ENCODE data around the gene SCNN1A. TPM values are rescaled to one million over a fixed set of nuclear protein-coding genes. Genes with fewer than 3 reads are reported as not detected.

Gene SCNN1A
- total RNA-seq, 1 experiment from 2014 or later: 118 TPM

GRCh38 chr12:6351622-6352021 lies 23.7 kb downstream of the SCNN1A start:
- Histone ChIP-seq H3K9me3 (ENCODE audit: control insufficient read depth in 1 of 2, insufficient read depth in 1 of 2, low read depth in 1 of 2, low read length in 2 of 2) (no peaks in the 10 kb centered on the region), H3K9me2 (ENCODE audit: insufficient read depth) (no peaks in the 10 kb centered on the region), H3K79me2 (ENCODE audit: insufficient read depth, low read length) (no peaks in the 10 kb centered on the region), H3K27ac (ENCODE audit: low read depth, low read length) (no peak overlapping the region), H3K36me3 (ENCODE audit: control insufficient read depth in 1 of 2, insufficient read depth in 2 of 2, low read length in 2 of 2) (peaks cover 6 to 17% of the 10 kb centered on the region in 2 experiments; a peak in 3 of 4 replicates), H2AFZ (ENCODE audit: low read depth, low read length, poor library complexity, severe bottlenecking) (no peak overlapping the region), H3K4me1 (ENCODE audit: control insufficient read depth in 1 of 2, insufficient read depth in 2 of 2, low read length in 2 of 2) (peaks cover 2 to 18% of the 10 kb centered on the region in 2 experiments), H3K4me2 (ENCODE audit: low read length) (no peak overlapping the region), H4K20me1 (ENCODE audit: insufficient read depth) (no peaks in the 10 kb centered on the region), H3K4me3 (replicated peaks in 1 of 2; ENCODE audit: low read depth in 1 of 2, low read length in 2 of 2) (no peak overlapping the region), H3K9ac (ENCODE audit: low read length) (no peak overlapping the region), H3K27me3 (ENCODE audit: insufficient read depth, low read length) (no peaks in the 10 kb centered on the region)
- no TSS peak for BruUV-seq (replicated peaks)
- ChIA-PET RAD21 (ENCODE audit: low non-redundant PET in 1 of 2, low total read pairs in 2 of 2, uncharacterized antibody in 2 of 2, unreplicated experiment in 2 of 2) (no interaction called here), CTCF (no interaction called here), POLR2A (no interaction called here)
- ATAC-seq (no peak), DNase-seq (ENCODE audit: low read depth, low spot score) (no peak)
- peak; percentile 19; the same call in 1 of the 2 replicates for TF ChIP-seq POLR2AphosphoS5 (IDR thresholded peaks at IDR 0.05; ENCODE audit: low read depth, low read length)
- no peak for TF ChIP-seq POLR2A (IDR thresholded peaks at IDR 0.05; ENCODE audit: borderline replicate concordance, extremely low read depth, insufficient read depth, insufficient read length)
- intact Hi-C loops (cut with micrococcal nuclease): no loop called here

- Histone ChIP-seq H3K9ac (ENCODE audit: low read length) (no peak overlapping the region), H3K9me2 (ENCODE audit: insufficient read depth) (no peaks in the 10 kb centered on the region), H3K79me2 (ENCODE audit: insufficient read depth, low read length) (no peaks in the 10 kb centered on the region), H2AFZ (ENCODE audit: low read depth, low read length, poor library complexity, severe bottlenecking) (no peak overlapping the region), H3K27ac (ENCODE audit: low read depth, low read length) (no peak overlapping the region), H3K9me3 (ENCODE audit: control insufficient read depth in 1 of 2, insufficient read depth in 1 of 2, low read depth in 1 of 2, low read length in 2 of 2) (no peaks in the 10 kb centered on the region), H3K36me3 (ENCODE audit: control insufficient read depth in 1 of 2, insufficient read depth in 2 of 2, low read length in 2 of 2) (peaks cover 3 to 12% of the 10 kb centered on the region in 2 experiments; a peak in 1 of 4 replicates), H3K4me2 (ENCODE audit: low read length) (no peak overlapping the region), H4K20me1 (ENCODE audit: insufficient read depth) (no peaks in the 10 kb centered on the region), H3K4me1 (ENCODE audit: control insufficient read depth in 1 of 2, insufficient read depth in 2 of 2, low read length in 2 of 2) (peaks cover 35 to 47% of the 10 kb centered on the region in 2 experiments), H3K4me3 (replicated peaks in 1 of 2; ENCODE audit: low read depth in 1 of 2, low read length in 2 of 2) (no peak overlapping the region), H3K27me3 (ENCODE audit: insufficient read depth, low read length) (no peaks in the 10 kb centered on the region)
- no TSS peak for BruUV-seq (replicated peaks)
- RAD21 ChIA-PET (ENCODE audit: low non-redundant PET in 1 of 2, low total read pairs in 2 of 2, uncharacterized antibody in 2 of 2, unreplicated experiment in 2 of 2): no interaction called here
- POLR2A ChIA-PET: interaction anchor here (1.1 kb wide), 1 partner anchor 9 kb away, joined by 3 read pairs; no protein-coding TSS in a partner anchor
- intact Hi-C loops (cut with micrococcal nuclease): no loop called here
- CTCF ChIA-PET: no interaction called here
- ATAC-seq: no peak
- TF ChIP-seq POLR2AphosphoS5 (IDR thresholded peaks at IDR 0.05; ENCODE audit: low read depth, low read length): no peak; the same call in 1 of the 2 replicates
- no peak for DNase-seq (ENCODE audit: low read depth, low spot score)
Measured at GRCh38 chr12:6347367-6348338, 27.7 kb downstream of the SCNN1A start.
